HG03060 (cell line): ENCODE data around the gene LRRC36.

Experiments
- ATAC-seq: cut with Tn5 transposase; IDR thresholded peaks from one replicate; pipeline ENCODE4 v1.9.1; 2021; ENCODE audit warnings: low read depth, moderate number of reproducible peaks; ENCODE audit not compliant: unreplicated experiment

The LRRC36 gene

GRCh38 chr16:67421030-67421429 lies 94.4 kb downstream of the LRRC36 start:
- ATAC-seq, result no peak

DNA sequence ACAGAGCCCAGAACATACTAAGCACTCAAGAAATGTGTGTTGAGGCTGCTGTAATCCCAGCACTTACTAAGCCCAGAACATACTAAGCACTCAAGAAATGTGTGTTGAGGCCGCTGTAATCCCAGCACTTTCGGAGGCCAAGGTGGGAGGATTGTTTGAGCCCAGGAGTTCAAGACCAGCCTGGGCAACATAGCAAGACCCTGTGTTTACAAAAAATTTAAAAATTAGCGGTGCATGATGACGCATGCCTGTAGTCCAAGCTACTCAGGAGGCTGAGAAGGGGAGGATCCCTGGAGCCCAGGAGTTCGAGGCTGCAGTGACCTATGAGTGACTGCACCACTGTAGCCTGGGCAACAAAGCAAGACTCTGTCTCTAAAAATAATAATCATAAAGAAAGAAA lies 96.4 kb downstream of the LRRC36 start:
- ATAC-seq, result no peak

- no peak for ATAC-seq
Observed at GRCh38 chr16:67423611-67424260, 97.1 kb downstream of the LRRC36 start.

GRCh38 chr16:67424261-67424615 lies 97.6 kb downstream of the LRRC36 start:
- ATAC-seq, result no peak

DNA sequence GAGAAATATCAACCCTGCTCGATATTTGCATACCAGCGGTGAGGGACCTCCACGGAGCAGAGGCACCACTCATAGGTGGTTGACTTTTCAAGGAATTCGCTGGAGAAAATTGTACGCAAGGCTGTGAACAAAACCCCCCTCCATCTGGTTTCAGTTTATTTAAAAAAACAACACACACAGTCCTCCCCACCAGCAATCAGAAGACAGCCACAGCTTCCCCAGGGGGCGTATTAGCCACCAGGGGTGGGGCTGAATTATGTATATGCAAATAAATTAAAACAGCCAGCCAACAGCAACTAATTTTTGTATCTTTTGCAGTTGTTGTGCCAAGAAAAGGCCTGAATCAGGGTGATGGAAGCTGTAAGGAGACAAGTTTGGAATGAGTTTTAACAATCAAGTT lies 98.4 kb downstream of the LRRC36 start:
- no peak for ATAC-seq

DNA sequence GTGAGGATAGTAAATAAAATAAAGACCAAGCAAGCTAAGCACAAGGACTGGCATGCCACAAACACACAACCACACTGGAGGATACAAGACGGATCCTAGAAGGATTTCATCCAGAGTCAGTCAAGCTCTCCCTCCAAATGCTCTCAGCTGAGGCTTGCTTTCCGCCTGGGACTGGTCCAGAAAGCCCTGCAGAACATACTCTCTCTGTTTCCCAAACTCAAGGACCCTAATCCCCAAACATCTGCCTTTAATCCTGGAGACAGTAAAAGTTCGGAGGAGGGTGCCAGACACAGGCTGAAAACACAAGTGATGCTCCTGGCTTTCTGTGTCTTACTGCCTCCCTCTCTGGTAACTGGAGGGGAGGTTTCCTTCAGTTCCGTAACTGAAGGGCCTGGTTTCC lies 99.0 kb downstream of the LRRC36 start:
- no peak for ATAC-seq

- ATAC-seq, result no peak
Observed at GRCh38 chr16:67426022-67426421, 99.4 kb downstream of the LRRC36 start.

DNA sequence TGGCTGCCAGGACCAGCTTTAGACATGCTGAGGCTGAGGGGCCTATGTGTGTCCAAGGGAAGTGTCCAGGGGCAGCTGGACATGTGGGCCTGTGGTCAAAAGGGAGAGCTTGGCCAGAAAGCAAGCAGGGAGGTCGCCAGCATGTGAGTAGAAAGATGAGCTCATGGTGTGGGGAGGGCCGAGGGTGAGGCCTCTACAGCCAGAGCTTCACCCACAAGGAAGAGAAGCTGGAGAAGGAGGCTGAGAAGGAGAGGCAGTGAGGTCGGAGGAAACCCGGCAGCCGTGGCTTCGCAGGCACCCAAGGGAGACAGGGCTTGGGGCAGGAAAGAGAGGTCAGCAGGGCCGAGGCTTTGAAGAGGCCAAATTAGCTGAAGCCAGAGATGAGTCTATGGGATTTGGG lies 100.3 kb downstream of the LRRC36 start:
- ATAC-seq, result no peak

- ATAC-seq, result no peak
Observed at GRCh38 chr16:67428146-67428731, 101.6 kb downstream of the LRRC36 start.

DNA sequence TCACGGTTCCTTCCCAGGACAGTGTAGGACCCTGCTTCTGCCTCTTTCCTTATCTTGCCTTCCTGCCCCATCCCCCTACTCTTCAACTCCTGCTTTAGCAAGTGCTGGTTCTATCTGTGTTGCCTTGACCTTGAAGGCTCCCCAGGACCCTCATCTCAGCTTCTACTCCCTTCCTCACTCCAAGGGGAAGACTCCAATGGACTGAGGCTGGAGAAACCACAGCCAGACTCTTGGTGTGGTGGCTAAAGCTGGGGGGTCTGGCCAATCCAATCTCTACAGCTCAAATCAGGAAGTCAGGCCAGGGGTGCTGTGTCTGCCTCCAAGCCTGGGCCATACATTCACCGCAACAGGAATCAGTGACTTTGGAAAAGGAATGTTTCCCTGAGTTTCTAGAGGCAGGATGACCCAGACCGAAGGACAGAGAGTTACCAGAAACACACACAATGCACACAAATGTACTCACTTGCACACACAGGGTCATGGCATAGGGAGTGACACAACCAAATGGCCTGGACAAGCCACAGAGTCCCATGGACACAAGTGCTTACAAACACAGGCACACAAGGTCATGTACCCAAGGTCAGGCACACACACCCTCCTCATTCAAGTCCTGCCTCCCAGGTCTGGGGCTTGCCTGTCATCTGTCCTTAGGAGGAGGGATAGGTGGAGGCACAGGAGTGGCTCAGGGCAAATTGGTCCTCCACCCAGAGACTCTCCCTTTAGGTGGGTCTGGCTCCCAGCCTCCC lies 102.6 kb downstream of the LRRC36 start:
- ATAC-seq, result no peak

- ATAC-seq, result no peak
Observed at GRCh38 chr16:67429799-67430503, 103.3 kb downstream of the LRRC36 start.

DNA sequence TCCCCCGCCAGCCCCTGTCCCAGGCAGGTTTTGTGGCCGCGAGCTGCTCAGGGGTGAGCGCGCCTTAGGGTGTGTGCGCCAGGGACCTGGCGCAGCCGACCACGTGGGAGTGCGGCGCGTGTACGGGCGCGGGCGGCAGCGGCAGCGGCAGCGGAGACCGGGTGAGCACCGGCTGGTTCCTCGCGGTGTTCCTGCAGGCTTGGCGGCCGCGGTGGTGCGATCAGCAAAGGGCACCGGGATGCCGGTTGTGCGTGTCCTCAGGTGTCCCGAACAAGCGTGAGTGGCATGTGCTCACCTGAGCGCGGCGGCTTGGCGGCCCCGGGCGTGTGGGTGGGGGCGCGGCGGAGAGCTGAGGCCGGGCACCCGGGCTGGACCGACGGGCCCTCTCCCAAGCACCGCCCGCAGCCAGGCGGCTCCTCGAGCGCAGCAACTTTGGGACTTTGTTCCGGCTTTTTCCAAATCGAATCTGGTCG lies 103.9 kb downstream of the LRRC36 start:
- ATAC-seq, result no peak

DNA sequence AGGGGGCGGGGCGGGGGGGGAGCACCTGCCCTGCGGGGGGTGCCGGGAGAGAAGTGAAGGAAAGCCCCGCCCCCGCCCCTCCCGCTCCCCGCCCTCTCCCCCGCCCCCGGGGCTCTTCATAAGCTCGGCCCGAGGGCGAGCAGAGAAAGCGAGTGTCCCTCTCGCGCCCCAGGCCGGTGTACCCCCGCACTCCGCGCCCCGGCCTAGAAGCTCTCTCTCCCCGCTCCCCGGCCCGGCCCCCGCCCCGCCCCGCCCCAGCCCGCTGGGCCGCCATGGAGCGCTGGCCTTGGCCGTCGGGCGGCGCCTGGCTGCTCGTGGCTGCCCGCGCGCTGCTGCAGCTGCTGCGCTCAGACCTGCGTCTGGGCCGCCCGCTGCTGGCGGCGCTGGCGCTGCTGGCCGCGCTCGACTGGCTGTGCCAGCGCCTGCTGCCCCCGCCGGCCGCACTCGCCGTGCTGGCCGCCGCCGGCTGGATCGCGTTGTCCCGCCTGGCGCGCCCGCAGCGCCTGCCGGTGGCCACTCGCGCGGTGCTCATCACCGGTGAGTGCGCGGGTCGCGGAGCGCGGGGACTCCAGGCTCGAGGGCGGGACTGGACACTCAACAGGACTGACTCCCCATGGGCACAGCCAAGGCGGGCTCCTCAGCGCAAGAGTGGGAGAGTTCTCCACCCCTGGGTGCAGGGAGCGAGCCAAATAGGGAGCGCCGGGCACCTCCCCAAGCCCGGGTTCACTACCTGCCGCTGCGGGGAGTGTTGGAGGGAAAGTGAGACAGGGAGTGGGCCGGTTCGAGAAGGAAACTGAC lies 104.6 kb downstream of the LRRC36 start, which contains the start of gene HSD11B2:
Gene HSD11B2, plus strand, starts transcription at position 145 of the 798 bp plus-strand sequence. Its CDS starts 128 bp downstream, at position 273.
- ATAC-seq, result no peak

DNA sequence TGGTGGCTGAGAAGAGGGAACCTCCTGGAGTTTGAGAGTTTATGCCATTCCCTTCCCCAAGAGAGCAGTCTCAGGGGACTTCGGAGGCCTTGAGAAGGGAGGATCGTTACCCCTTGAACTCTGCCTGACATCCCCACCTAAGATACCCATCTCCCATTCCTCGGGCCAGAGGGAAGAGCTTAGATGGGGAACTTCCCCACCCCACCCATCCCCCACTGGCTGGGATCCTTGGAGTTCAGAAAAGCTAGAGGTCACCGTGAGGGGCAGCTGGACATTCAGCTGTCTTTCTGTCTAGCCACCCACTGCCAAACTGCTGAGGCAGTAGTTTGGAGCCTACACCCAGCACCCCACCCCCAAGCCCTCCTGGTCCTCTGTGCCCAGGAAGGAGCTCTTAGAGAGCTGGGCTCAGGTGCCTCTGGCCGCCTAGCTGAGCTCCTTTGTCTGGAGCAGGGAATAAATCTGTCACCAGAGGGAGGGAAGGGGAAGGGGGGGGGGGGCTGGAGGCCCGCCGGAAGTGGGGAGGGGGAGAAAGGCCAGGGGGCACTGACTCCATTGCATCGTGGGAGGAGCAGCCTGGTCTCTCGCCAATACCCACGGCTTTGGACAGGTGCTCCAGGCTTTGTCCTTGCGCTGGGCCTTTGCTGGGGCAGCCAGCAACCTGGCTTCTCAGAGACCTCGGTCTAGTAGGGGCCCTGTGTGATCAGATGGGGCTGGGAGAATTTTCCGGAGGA lies 105.3 kb downstream of the LRRC36 start:
- ATAC-seq, result no peak

DNA sequence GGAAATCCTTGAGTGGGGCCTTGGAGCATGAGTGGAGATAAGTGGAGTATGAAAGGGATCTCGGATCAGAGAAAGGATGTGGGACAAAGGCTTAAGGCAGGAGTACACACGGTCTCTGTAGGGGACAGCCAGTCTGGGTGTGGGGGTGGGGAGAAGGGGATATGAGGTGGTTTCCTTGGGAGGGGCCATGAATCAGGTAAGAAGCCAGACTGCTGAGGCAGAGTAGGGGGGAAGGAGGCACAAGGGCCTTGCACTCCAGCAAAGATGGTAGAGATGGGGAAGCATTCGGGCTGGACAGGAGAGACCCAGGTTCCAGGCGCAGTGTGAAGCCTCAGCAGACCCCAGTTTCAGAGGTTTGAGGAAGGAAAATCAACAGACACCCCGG lies 105.9 kb downstream of the LRRC36 start:
- ATAC-seq, result no peak

DNA sequence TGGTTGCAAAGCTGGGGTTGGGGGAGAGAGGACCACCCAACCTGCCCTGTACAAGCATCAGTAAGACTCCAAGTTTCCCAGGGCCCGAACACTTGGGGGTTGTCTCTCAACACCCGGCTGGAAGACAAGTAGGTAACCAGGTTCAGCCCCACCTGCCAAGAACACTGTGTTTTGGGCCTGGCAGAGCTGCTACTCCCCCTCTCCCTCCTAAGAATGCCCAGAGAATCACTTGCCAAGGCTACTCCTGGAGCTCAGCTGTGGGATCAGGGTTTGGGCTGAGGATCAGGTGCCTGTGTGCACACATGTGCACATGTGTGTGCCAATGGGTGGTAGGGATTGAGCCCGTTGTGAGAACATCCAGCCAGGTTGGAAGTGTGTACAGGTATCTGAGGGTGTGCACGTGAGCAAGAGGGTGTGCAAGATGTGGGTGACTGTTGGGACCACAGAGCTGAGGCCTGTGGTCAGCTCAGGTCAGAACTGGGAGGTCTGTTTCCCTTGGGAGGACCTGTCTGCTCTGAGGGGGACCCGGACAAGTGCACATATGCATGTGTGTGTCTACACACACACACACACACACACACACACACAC lies 106.6 kb downstream of the LRRC36 start:
- no peak for ATAC-seq
